Stimulated activated memory B cell treated with anti-CD40 and anti-IgM and Interleukin-4, amounts not matched to agents 10 μg/mL and 1 μg/mL and 100 μg/mL, for 72 hours (primary cell): ENCODE data around the gene DDX6.
"Not testable (repeated sequence)": the region's sequence is repeated elsewhere in the genome, so short reads cannot be mapped to it uniquely, and the experiment has no call there.

ENCODE experiments used
- ATAC-seq: fragments of 150-1000 bp; cut with Tn5 transposase; 2 replicates; pipeline ENCODE4 v1.10.0; 2021
- H3K27ac Mint-ChIP-seq: one replicate; pipeline ENCODE4 v1.8.0; 2022; ENCODE audit warnings: mild to moderate bottlenecking, mixed read lengths
- H3K27me3 Mint-ChIP-seq: one replicate; pipeline ENCODE4 v1.8.0; 2022; ENCODE audit warnings: mixed read lengths
- H3K36me3 Mint-ChIP-seq: one replicate; pipeline ENCODE4 v1.8.0; 2022; ENCODE audit warnings: mixed read lengths
- H3K4me1 Mint-ChIP-seq: one replicate; pipeline ENCODE4 v1.8.0; 2022; ENCODE audit warnings: mixed read lengths
- H3K4me3 Mint-ChIP-seq: one replicate; pipeline ENCODE4 v1.8.0; 2022; ENCODE audit warnings: mild to moderate bottlenecking, moderate library complexity, mixed read lengths
- H3K9me3 Mint-ChIP-seq: one replicate; pipeline ENCODE4 v1.8.0; 2022; ENCODE audit warnings: mixed read lengths

Gene DDX6

GRCh38 chr11:118774032-118774431 lies 16.9 kb downstream of the DDX6 start:
- Mint-ChIP-seq H3K36me3 (peaks cover 62% of the 10 kb centered on the region), H3K4me3 (no peak overlapping the region), H3K27me3 (no peaks in the 10 kb centered on the region), H3K9me3 (no peaks in the 10 kb centered on the region), H3K4me1 (peaks cover 84% of the 10 kb centered on the region), H3K27ac (no peak overlapping the region)
- no peak for ATAC-seq

DNA sequence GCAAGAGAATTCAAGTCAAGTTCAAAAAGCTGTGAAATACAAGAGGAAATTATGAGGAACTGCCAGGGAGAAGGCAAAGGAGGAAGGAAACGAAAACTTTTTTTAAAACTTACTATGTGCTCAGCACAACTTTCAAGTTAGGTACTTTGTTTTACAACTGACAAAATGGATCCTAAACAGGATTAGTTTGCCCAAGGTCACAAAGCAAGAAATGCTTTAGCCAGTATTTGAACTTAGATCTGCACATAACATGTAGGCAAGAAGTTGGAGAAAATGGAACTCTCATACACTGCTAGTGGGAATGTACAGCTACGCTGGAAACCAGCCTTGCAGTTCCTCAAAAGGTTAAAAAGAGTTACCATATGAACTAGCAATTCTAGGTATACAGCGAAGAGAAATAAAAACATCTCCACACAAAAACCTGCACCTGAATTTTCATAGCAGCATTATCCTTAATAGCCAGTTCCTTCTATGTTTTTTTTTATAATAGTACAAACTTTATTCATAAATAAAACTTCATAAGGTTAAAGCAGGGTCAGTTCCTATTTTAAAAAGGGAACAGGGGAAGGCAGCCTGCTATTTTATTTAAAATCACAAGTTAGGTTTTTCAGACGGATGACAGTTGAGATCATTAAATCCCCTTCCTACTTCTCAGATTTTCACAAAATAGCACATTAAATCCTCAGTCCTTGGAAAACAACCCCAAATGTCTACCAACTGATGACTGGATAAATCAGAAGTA lies 19.2 kb downstream of the DDX6 start:
- ATAC-seq: no peak
- H3K27me3 Mint-ChIP-seq: no peaks in the 10 kb centered on the region
- H3K4me3 Mint-ChIP-seq: peak overlapping the region; percentile 36
- peaks cover 51% of the 10 kb centered on the region for H3K36me3 Mint-ChIP-seq
- H3K27ac Mint-ChIP-seq: peak overlapping the region; percentile 59
- H3K9me3 Mint-ChIP-seq: no peaks in the 10 kb centered on the region
- peaks cover 76% of the 10 kb centered on the region for H3K4me1 Mint-ChIP-seq

GRCh38 chr11:118768690-118769089 lies 22.3 kb downstream of the DDX6 start:
- H3K36me3 Mint-ChIP-seq: peaks cover 45% of the 10 kb centered on the region
- peaks cover 60% of the 10 kb centered on the region for H3K4me1 Mint-ChIP-seq
- no peaks in the 10 kb centered on the region for H3K9me3 Mint-ChIP-seq
- H3K27me3 Mint-ChIP-seq: no peaks in the 10 kb centered on the region
- H3K4me3 Mint-ChIP-seq: no peak overlapping the region
- peak overlapping the region; percentile 44 for H3K27ac Mint-ChIP-seq
- ATAC-seq: no peak

- Mint-ChIP-seq H3K4me3 (no peak overlapping the region), H3K4me1 (peaks cover 33% of the 10 kb centered on the region), H3K27ac (no peak overlapping the region), H3K27me3 (no peaks in the 10 kb centered on the region), H3K36me3 (peaks cover 48% of the 10 kb centered on the region), H3K9me3 (no peaks in the 10 kb centered on the region)
- ATAC-seq: no peak
These were observed 24.9 kb downstream of the DDX6 start for GRCh38 chr11:118766035-118766434.

DNA sequence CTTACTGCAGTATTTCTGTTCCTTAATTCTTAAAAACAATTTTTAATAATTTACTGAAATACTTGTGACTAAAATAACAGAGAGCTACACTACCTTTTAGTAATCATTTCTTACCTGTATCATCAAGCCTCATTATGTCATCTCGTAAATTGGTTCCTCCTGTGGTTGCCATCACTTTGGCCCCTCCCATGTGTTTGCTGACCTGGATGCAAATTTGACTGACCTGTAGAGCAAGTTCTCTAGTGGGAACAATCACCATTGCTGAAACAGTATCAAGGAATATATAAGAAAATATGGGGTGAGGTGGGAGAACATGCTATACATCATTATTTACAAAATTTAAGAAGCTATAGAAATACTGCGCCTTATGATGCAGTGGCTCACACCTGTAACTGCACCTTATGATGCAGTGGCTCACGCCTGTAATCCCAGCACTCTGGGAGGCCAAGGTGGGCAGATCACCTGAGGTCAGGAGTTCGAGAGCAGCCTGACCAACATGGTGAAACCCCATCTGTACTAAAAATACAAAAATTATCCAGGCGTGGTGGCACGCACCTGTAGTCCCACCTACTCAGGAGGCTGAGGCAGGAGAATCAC lies 25.8 kb downstream of the DDX6 start:
- Mint-ChIP-seq H3K36me3 (peaks cover 43% of the 10 kb centered on the region), H3K4me1 (peaks cover 25% of the 10 kb centered on the region)
- not testable (repeated sequence) for H3K27ac Mint-ChIP-seq, ATAC-seq, H3K9me3 Mint-ChIP-seq, H3K27me3 Mint-ChIP-seq, H3K4me3 Mint-ChIP-seq

DNA sequence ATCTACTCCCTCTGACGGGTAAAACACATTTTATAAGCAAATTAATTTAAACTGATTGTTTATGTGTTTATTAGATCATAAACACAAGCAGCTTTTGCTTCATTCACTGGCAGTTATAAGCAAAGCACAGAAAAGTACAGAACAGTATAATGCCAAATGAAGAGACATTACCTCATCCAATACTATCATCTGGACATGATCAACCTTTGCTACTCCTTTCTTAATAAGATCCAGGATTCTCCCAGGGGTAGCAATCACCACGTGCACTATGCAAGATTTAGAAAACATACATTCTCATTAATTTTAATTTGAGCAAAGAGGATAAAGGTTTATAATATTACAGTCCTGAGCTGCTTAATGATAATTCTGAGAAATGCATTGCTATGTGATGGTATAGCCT lies 27.9 kb downstream of the DDX6 start:
- no peak for ATAC-seq
- H3K27ac Mint-ChIP-seq: no peak overlapping the region
- no peak overlapping the region for H3K4me3 Mint-ChIP-seq
- peaks cover 44% of the 10 kb centered on the region for H3K36me3 Mint-ChIP-seq
- H3K27me3 Mint-ChIP-seq: no peaks in the 10 kb centered on the region
- H3K9me3 Mint-ChIP-seq: no peaks in the 10 kb centered on the region
- peaks cover 8% of the 10 kb centered on the region for H3K4me1 Mint-ChIP-seq

- not testable (repeated sequence) for ATAC-seq, H3K4me1 Mint-ChIP-seq, H3K27ac Mint-ChIP-seq, H3K9me3 Mint-ChIP-seq, H3K4me3 Mint-ChIP-seq, H3K27me3 Mint-ChIP-seq
- peaks cover 41% of the 10 kb centered on the region for H3K36me3 Mint-ChIP-seq
These were observed 29.0 kb downstream of the DDX6 start for GRCh38 chr11:118761981-118762380.

DNA sequence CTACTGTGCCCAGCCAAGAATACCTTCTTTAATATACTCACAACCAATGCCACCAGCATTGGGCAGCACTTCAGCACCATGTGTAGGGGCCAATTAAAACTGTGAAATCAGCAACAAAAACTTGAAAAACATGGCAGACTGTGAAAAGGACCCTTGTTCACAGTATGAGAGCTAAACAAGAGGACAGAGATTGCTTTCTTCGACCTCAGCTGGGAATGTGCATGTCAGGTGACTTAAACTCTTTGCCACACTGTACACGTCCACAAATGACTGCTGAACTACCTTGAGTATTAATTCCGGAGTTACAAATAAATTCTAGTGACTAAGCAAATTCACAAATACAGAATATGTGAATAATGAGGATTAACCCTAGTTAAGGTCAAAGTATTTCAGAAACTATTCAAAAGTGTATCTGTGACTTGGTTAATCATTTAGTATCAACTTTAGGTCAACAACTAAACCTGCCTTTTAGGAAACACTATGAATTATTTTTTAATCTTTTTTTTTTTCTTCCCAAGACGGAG lies 33.0 kb downstream of the DDX6 start:
- no peak for ATAC-seq
- Mint-ChIP-seq H3K27ac (no peak overlapping the region), H3K4me1 (no peaks in the 10 kb centered on the region), H3K36me3 (peaks cover 36% of the 10 kb centered on the region), H3K27me3 (no peaks in the 10 kb centered on the region), H3K9me3 (no peaks in the 10 kb centered on the region), H3K4me3 (no peak overlapping the region)

DNA sequence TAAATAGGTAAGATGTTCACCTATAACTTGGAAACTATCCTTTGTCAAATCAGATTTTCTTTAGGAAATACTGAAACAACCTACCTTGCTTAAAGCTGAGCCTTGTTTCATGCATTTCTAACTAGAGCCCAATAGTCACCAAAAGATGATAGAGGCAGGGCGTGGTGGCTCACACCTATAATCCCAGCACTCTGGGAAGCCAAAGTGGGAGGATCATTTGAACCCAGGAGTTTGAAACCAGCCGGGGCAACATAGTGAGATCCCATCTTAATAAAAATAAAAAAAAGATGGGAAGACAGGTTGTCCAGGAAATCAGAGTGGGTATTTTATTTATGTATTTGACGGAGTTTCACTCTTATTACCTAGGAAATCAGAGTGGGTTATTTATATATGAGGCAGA lies 38.3 kb downstream of the DDX6 start:
- no peak for ATAC-seq
- H3K4me3 Mint-ChIP-seq: no peak overlapping the region
- no peak overlapping the region for H3K27ac Mint-ChIP-seq
- H3K9me3 Mint-ChIP-seq: no peaks in the 10 kb centered on the region
- no peaks in the 10 kb centered on the region for H3K27me3 Mint-ChIP-seq
- H3K4me1 Mint-ChIP-seq: no peaks in the 10 kb centered on the region
- H3K36me3 Mint-ChIP-seq: peaks cover 32% of the 10 kb centered on the region

DNA sequence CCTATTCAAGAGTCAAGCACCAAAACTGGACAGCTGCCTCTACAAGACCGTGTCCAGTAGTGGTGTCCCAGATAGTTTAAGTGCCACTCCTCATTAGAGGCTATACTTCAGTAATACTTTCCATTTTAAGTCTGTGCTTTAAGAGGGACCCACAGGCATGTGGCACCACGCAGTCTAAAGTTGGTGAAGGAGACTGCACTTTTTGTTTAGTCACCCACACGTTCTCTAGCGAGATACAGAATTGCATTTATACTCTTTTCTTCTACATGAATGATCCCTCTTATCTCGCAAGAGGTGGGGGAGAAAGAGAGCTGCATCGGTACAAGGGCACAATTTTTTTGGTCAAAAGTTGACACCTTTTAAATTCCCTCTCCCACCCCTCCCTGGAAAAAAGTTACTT lies 41.5 kb downstream of the DDX6 start:
- no peaks in the 10 kb centered on the region for H3K27me3 Mint-ChIP-seq
- H3K4me3 Mint-ChIP-seq: no peak overlapping the region
- H3K27ac Mint-ChIP-seq: no peak overlapping the region
- H3K9me3 Mint-ChIP-seq: no peaks in the 10 kb centered on the region
- ATAC-seq: no peak
- H3K4me1 Mint-ChIP-seq: no peaks in the 10 kb centered on the region
- H3K36me3 Mint-ChIP-seq: peaks cover 29% of the 10 kb centered on the region

GRCh38 chr11:118748056-118748455 lies 42.9 kb downstream of the DDX6 start:
- no peak for ATAC-seq
- Mint-ChIP-seq H3K9me3 (no peaks in the 10 kb centered on the region), H3K36me3 (peaks cover 21% of the 10 kb centered on the region), H3K27me3 (no peaks in the 10 kb centered on the region), H3K27ac (no peak overlapping the region), H3K4me3 (no peak overlapping the region), H3K4me1 (no peaks in the 10 kb centered on the region)

- Mint-ChIP-seq H3K36me3 (peaks cover 20% of the 10 kb centered on the region), H3K27me3 (no peaks in the 10 kb centered on the region), H3K9me3 (no peaks in the 10 kb centered on the region), H3K4me3 (no peak overlapping the region), H3K4me1 (no peaks in the 10 kb centered on the region), H3K27ac (no peak overlapping the region)
- no peak for ATAC-seq
These were observed 43.9 kb downstream of the DDX6 start for GRCh38 chr11:118746988-118747585.

- Mint-ChIP-seq H3K9me3 (no peaks in the 10 kb centered on the region), H3K27me3 (no peaks in the 10 kb centered on the region), H3K36me3 (no peaks in the 10 kb centered on the region), H3K4me3 (no peak overlapping the region), H3K4me1 (no peaks in the 10 kb centered on the region), H3K27ac (no peak overlapping the region)
- no peak for ATAC-seq
These were observed 46.9 kb downstream of the DDX6 start for GRCh38 chr11:118744046-118744445.

GRCh38 chr11:118742304-118742703 lies 48.7 kb downstream of the DDX6 start:
- no peaks in the 10 kb centered on the region for H3K4me1 Mint-ChIP-seq
- H3K27me3 Mint-ChIP-seq: no peaks in the 10 kb centered on the region
- H3K9me3 Mint-ChIP-seq: peaks cover 2% of the 10 kb centered on the region

GRCh38 chr11:118740892-118741291 lies 50.1 kb downstream of the DDX6 start:
- Mint-ChIP-seq H3K4me3 (no peak overlapping the region), H3K9me3 (peaks cover 2% of the 10 kb centered on the region), H3K36me3 (no peaks in the 10 kb centered on the region), H3K4me1 (no peaks in the 10 kb centered on the region), H3K27me3 (no peaks in the 10 kb centered on the region), H3K27ac (no peak overlapping the region)
- no peak for ATAC-seq

More at GRCh38 chr11:118742304-118742703, 48.7 kb downstream of the DDX6 start:
- Mint-ChIP-seq H3K36me3 (no peaks in the 10 kb centered on the region), H3K4me3 (no peak overlapping the region), H3K27ac (no peak overlapping the region)
- ATAC-seq: no peak

DNA sequence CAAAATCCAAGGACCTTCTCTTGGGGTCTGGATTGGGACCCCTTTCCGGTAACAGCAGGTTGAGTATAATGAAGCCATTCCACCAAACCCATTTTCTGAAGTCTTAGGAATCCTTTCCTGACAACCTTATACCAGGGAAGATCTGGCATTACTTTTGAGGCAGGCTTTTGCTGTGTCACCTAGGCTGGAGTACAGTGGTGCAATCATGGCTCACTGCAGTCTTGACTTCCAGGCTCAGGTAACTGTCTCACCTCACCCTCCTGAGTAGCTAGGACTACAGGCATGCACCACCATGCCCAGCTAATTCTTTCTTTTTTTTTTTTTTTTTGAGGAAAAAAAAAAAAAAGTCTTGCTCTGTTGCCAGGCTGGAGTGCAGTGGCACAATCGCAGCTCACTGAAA lies 55.8 kb downstream of the DDX6 start:
- ATAC-seq: no peak
- no peaks in the 10 kb centered on the region for H3K4me1 Mint-ChIP-seq
- no peak overlapping the region for H3K4me3 Mint-ChIP-seq
- peaks cover 17% of the 10 kb centered on the region for H3K27me3 Mint-ChIP-seq
- H3K36me3 Mint-ChIP-seq: no peaks in the 10 kb centered on the region
- peaks cover 2% of the 10 kb centered on the region for H3K9me3 Mint-ChIP-seq
- H3K27ac Mint-ChIP-seq: no peak overlapping the region
